ENCODE measurements around the gene AGBL1.

GRCh38 chr15:86935841-86936240 is 856.2 kb downstream of the AGBL1 start:
- TF ChIP-seq CTCF (IDR thresholded peaks at IDR 0.05; ENCODE audit: low read depth, low read length, missing input control) (no peak), RAD21 (IDR thresholded peaks at IDR 0.05) (no peak), HNF4A (conservative IDR thresholded peaks at IDR 0.05) (no peak), HNF4G (IDR thresholded peaks at IDR 0.05) (no peak), MAX (IDR thresholded peaks at IDR 0.05) (no peak), REST (IDR thresholded peaks at IDR 0.05) (no peak), YY1 (IDR thresholded peaks at IDR 0.05) (no peak)
